H1 (cell line): ENCODE measurements around the gene SCAMP4. TPM values are rescaled to one million over a fixed set of nuclear protein-coding genes. Genes with fewer than 3 reads are reported as not detected.

Source experiments
- BCL11A ChIP-seq, 2 experiments: IDR thresholded peaks; one replicate each; pipeline ENCODE4 v1.6.1; 2011; ENCODE audit warnings: low read depth in 2 of 2, low read length in 2 of 2, mild to moderate bottlenecking in 2 of 2
- CHD2 ChIP-seq: IDR thresholded peaks from 2 replicates; pipeline ENCODE4 v1.6.1; 2012; ENCODE audit warnings: low read length, improper control_type of control experiment
- EGR1 ChIP-seq: IDR thresholded peaks from 2 replicates; pipeline ENCODE4 v1.6.1; 2011; ENCODE audit warnings: low read depth, low read length, borderline replicate concordance
- GTF2F1 ChIP-seq: IDR thresholded peaks from 2 replicates; pipeline ENCODE4 v1.6.1; 2012; ENCODE audit warnings: low read depth, low read length, improper control_type of control experiment, borderline replicate concordance
- KDM1A ChIP-seq: fragments of 200-600, 300-600 bp; sonication (generic); IDR thresholded peaks from 2 replicates; pipeline ENCODE4 v1.7.1; 2016; ENCODE audit warnings: mild to moderate bottlenecking, low read length, borderline replicate concordance
- SIRT6 ChIP-seq: IDR thresholded peaks from one replicate; pipeline ENCODE4 v1.7.1; 2012; ENCODE audit warnings: low read length, inconsistent platforms
- SRF ChIP-seq: IDR thresholded peaks from 2 replicates; pipeline ENCODE4 v1.6.1; 2011; ENCODE audit warnings: mild to moderate bottlenecking, low read depth, low read length, moderate library complexity
- SUZ12 ChIP-seq: fragments of 200-600 bp; sonication (generic); IDR thresholded peaks from 2 replicates; pipeline ENCODE4 v1.6.1; 2012; ENCODE audit warnings: mild to moderate bottlenecking, inconsistent platforms, low read length, moderate library complexity, mixed read lengths
- polyA plus RNA-seq, 7 experiments: library from polyadenylated mRNA; depleted of rRNA in 3 of 7; stranded (reverse) in 5 of 7; unstranded in 2 of 7; fragments of >200 nt in 5 of 7; fragments of 200-250 nt in 2 of 7; gene quantifications; 1 replicate in 5 of 7; 2 replicates in 1 of 7; 4 replicates in 1 of 7; pipeline versions ENCODE4 v1.2.1 to v1.2.3, GENCODE V29; 2011 to 2013; ENCODE audit warnings: missing spikeins in 2 of 7, mixed read lengths in 2 of 7
- total RNA-seq: library from RNA; stranded (reverse); fragmentation: NEBNext Ultra II Directional; extraction: Animal tissue kit (Norgen Biotek cat#: 25700); gene quantifications from 2 replicates; pipeline ENCODE4 v1.2.1, GENCODE V29; 2021
- TF ChIP-seq, protein P1 (sequence below): IDR thresholded peaks from 2 replicates; pipeline ENCODE4 v1.6.1; 2012; ENCODE audit warnings: low read length, inconsistent platforms
- TF ChIP-seq, protein P2 (sequence below): IDR thresholded peaks from 2 replicates; pipeline ENCODE4 v1.6.1; 2012; ENCODE audit warnings: inconsistent platforms

Gene SCAMP4
- total and polyA plus RNA-seq, 2 of the 8 experiments (the other 6 are each of a cell fraction or from before 2014, with no cell fraction given) = 17.1 to 61.4 TPM

DNA sequence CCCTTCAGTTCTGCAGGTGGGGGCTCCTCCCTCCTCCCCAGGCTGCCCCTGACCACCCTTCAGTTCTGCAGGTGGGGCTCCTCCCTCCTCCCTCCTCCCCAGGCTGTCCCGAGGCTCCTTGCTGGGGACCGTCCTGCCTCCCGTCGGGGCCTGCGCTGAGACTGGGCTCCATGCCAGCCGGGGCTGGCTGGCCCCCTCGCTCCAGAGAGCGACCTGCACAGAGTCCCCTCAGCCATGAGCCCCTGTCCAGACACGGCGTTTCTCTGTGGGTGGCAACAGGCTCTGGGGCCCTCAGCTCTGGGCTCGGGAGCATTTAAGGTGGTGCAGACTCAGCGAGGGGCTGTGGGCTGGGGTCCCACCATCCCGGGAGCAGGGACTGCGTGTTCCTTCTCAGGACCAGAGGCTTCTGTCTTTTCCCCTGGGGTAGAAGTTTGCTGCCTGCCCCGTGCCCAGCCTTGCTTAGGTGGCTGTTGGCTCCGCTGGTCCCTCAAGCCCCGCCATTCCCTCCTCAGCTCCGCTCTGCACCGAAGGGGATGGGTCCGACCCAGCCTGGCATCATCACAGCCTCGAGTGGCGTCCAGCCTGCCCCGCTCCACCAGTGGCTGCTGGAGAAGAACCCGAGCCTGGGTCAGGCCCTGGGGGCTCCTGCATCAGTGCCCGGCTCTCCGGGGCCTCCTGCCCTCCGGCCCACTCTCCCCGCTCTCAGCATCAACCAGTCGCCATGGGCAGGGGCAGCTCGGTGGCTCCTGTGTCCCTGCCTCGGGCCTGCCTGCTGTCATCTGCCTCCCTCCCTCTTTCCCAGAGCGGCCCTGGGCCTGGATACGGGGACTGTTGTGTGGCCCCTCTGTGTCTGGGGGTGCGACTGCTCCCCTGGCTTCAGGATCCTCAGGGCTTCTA lies 63.3 kb downstream of the SCAMP4 start (continued):
- TF ChIP-seq, protein P1, sequence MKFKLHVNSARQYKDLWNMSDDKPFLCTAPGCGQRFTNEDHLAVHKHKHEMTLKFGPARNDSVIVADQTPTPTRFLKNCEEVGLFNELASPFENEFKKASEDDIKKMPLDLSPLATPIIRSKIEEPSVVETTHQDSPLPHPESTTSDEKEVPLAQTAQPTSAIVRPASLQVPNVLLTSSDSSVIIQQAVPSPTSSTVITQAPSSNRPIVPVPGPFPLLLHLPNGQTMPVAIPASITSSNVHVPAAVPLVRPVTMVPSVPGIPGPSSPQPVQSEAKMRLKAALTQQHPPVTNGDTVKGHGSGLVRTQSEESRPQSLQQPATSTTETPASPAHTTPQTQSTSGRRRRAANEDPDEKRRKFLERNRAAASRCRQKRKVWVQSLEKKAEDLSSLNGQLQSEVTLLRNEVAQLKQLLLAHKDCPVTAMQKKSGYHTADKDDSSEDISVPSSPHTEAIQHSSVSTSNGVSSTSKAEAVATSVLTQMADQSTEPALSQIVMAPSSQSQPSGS = no peak
- TF ChIP-seq GTF2F1 (no peak), BCL11A (IDR thresholded peaks at IDR 0.05; ENCODE audit: low read depth in 2 of 2, low read length in 2 of 2) (no peak), KDM1A (no peak), CHD2 (no peak), SIRT6 (no peak), SRF (no peak), EGR1 (no peak), SUZ12 (no peak)
- TF ChIP-seq, protein P2, sequence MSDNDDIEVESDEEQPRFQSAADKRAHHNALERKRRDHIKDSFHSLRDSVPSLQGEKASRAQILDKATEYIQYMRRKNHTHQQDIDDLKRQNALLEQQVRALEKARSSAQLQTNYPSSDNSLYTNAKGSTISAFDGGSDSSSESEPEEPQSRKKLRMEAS = no peak
